Dedifferentiated amniotic fluid mesenchymal stem cell (primary cell): ENCODE measurements around the gene SFRP2.

Source experiments
- DNase-seq: peaks from one replicate; pipeline ENCODE4 v3.0.0-alpha.2; 2016; ENCODE audit errors: extremely low spot score

SFRP2 gene

GRCh38 chr4:153788413-153789276, at the start of gene SFRP2:
Gene SFRP2 (minus strand): TSS chr4:153789083. CDS start chr4:153788835, 248 bp downstream.
- DNase-seq = no peak

- no peak for DNase-seq
Measured at GRCh38 chr4:153838564-153838963, 49.7 kb upstream of the SFRP2 start.

- no peak for DNase-seq
Measured at GRCh38 chr4:153834901-153835300, 46.0 kb upstream of the SFRP2 start.

- DNase-seq = no peak
Measured at GRCh38 chr4:153832720-153833287, 43.9 kb upstream of the SFRP2 start.

GRCh38 chr4:153832054-153832453, 43.2 kb upstream of the SFRP2 start:
- DNase-seq = no peak

- DNase-seq = no peak
Measured at GRCh38 chr4:153831245-153831644, 42.4 kb upstream of the SFRP2 start.

GRCh38 chr4:153825691-153826090, 36.8 kb upstream of the SFRP2 start:
- no peak for DNase-seq

GRCh38 chr4:153825126-153825525, 36.2 kb upstream of the SFRP2 start:
- no peak for DNase-seq

- DNase-seq = peak; percentile 15
Measured at GRCh38 chr4:153824501-153824900, 35.6 kb upstream of the SFRP2 start.

GRCh38 chr4:153823483-153823882, 34.6 kb upstream of the SFRP2 start:
- DNase-seq = no peak

GRCh38 chr4:153822316-153822715, 33.4 kb upstream of the SFRP2 start:
- no peak for DNase-seq

- no peak for DNase-seq
Measured at GRCh38 chr4:153817466-153817865, 28.6 kb upstream of the SFRP2 start.

- no peak for DNase-seq
Measured at GRCh38 chr4:153816542-153816941, 27.7 kb upstream of the SFRP2 start.

- no peak for DNase-seq
Measured at GRCh38 chr4:153814789-153815188, 25.9 kb upstream of the SFRP2 start.

- DNase-seq = no peak
Measured at GRCh38 chr4:153809916-153810810, 21.3 kb upstream of the SFRP2 start.

- DNase-seq = no peak
Measured at GRCh38 chr4:153809307-153809706, 20.4 kb upstream of the SFRP2 start.

GRCh38 chr4:153808175-153808574, 19.3 kb upstream of the SFRP2 start:
- no peak for DNase-seq

- no peak for DNase-seq
Measured at GRCh38 chr4:153806073-153806472, 17.2 kb upstream of the SFRP2 start.

- no peak for DNase-seq
Measured at GRCh38 chr4:153804722-153805121, 15.8 kb upstream of the SFRP2 start.

GRCh38 chr4:153799694-153800074, 10.8 kb upstream of the SFRP2 start:
- no peak for DNase-seq

GRCh38 chr4:153798901-153799693, 10.2 kb upstream of the SFRP2 start:
- DNase-seq = no peak

- no peak for DNase-seq
Measured at GRCh38 chr4:153798420-153798819, 9.5 kb upstream of the SFRP2 start.
